Left forelimb (tissue), 1 donor: ENCODE data around the gene FNDC7.
"Not testable (repeated sequence)": the region's sequence is repeated elsewhere in the genome, so short reads cannot be mapped to it uniquely, and the experiment has no call there.

Experiments used
- DNase-seq: peaks from one replicate; pipeline ENCODE4 v3.0.0-alpha.2; 2018; ENCODE audit warnings: low spot score

The FNDC7 gene, protein sequence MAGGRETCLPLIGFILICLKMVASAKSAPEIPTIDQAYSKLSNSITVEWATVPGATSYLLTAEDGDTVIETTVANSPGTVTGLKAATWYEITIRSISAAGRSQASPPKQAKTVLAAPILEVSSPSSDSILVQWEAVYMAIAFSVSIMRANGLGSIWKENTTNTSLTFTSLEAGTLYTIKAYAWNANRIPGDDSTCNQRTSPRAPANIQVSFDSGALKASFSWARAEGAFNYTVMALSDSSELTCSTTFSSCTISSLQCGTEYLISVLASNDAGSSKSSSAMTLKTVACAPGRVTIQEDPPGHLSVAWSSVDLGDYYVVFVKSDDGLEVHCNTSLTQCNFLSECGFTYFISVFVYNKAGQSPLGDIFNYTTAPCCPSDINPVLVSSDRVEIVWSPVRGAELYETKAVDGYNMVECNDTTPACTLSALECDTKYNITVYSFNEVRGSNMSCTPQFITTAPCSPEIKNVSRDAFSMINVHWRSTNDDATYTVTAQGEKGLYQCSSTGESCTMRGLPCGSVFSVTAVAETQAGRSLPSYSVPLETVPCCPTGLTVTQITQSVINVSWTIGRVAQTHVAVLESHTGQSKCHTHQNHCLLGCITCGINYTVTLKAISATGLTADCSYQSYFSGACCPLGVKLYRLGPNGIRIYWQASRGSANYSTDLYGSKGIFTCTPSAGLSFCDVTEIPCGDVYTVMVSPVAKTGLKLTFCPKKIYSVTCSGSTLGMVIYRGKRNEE

DNA sequence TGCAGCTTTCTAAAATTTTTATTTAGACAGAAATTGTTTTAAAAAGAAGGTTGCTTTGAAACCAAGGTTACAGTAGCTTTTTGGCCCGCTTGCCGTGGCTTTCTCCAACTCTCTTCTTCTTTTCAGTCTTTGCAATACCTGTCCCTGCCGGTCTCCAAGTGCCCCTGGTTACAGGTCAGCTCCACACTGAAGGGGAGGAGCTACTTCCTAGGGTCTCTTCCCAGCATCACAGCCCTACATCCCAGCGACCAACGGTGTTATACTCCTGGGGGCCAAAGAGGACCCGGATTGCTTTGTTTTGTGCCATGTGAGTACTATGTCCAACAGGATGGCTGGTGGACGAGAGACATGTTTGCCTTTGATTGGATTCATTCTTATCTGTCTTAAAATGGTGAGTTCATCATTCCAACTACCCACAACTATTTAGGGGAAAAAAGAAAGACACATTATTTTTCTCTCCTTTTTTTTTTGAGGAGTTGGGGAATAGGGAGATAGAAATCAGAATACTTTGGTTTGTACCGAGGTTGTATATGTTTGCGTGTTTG, at the start of gene FNDC7:
FNDC7 (plus strand) TSS at position 303 of the 545 bp plus-strand sequence; CDS start at position 329, 26 bp downstream.
- DNase-seq, result no peak

DNA sequence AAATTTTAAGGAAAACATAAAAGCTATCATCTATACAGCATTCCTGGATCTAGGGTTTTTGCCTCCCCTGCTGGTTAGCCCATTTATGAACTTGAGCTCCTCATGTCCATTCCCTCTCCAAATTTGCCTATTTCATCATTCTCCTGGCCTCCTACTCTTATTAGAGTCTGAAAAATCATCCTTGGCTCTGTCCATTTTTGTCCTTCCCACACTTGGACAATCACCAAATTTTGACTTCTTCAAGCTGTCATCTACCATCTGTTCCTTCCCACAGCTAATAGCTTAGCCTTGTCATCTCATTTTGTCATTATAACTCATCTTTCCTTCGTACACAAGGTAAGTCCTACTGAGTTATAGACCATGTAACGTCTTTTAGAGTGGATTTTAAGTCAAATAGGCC, 49.6 kb upstream of the FNDC7 start:
- DNase-seq, result no peak

GRCh38 chr1:108664481-108664880, 48.2 kb upstream of the FNDC7 start:
- DNase-seq, result no peak

DNA sequence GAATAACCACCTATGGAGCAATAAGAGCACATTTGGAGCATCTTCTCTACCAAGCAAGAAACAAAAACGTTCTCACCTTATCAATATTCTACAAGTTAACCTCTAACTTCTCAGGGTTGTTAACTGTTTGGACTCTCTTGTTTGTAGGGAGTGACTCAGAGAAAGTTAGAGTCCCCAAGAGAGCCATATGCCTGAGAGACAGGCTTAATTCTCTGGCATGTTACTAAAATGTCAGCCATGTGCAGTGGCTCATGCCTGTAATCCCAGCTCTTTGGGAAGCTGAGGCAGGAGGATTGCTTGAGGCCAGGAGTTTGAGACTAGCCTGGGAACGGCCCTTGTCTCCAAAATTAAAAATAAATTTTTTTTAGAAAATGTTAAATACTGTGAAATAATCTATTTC, 47.6 kb upstream of the FNDC7 start:
- no peak for DNase-seq

DNA sequence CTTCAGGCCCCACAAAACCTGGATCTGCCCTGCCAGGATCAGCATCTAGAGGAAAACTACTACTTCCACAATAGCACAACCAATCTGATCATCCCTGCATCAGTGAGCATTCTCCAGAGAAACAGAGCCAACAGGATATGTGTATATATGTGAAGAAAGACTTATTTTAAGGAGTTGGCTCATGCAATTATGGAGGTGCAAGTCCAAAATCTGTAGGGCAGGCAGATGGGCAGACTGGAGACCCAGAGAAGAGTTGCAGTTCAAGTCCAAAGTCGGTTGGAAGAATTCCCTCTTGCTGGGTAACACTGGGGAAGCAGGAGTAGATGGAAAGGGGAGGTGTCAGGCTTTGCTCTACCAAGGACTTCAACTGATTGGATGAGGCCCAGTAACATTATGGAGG, 46.9 kb upstream of the FNDC7 start:
- DNase-seq, result no peak

DNA sequence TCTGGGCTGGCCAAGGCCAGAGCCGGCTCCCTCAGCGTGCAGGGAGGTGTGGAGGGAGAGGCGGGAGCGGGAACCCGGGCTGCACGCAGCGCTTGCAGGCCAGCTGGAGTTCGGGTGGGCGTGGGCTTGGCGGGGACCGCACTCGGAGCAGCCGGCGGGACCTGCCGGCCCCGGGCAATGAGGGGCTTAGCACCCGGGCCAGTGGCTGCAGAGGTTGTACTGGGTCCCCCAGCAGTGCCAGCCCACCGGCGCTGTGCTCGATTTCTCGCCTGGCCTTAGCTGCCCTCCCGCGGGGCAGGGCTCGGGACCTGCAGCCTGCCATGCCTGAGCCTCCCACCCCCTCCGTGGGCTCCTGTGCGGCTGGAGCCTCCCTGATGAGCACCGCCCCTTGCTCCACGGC, 45.3 kb upstream of the FNDC7 start:
- not testable (repeated sequence) for DNase-seq

- no peak for DNase-seq
Measured at GRCh38 chr1:108668777-108669176, 43.9 kb upstream of the FNDC7 start.

DNA sequence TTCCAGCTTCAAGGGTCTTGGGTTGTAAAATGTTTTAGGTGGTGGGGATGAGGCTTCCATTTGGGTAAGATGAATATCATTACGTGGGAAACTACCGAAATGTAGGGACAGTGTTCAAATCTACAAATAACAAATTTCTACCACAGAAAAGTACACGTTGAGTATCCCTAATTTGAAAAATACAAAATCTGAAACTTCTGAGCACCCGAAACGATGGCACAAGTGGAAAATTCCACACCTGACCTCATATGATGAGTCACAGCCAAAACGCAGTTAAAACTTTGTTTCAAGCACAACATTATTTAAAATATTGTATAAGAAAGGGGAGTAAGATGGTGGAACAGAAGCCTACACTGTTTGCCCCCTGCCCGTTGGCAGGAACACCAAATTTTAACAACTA, 43.0 kb upstream of the FNDC7 start:
- DNase-seq, result no peak

DNA sequence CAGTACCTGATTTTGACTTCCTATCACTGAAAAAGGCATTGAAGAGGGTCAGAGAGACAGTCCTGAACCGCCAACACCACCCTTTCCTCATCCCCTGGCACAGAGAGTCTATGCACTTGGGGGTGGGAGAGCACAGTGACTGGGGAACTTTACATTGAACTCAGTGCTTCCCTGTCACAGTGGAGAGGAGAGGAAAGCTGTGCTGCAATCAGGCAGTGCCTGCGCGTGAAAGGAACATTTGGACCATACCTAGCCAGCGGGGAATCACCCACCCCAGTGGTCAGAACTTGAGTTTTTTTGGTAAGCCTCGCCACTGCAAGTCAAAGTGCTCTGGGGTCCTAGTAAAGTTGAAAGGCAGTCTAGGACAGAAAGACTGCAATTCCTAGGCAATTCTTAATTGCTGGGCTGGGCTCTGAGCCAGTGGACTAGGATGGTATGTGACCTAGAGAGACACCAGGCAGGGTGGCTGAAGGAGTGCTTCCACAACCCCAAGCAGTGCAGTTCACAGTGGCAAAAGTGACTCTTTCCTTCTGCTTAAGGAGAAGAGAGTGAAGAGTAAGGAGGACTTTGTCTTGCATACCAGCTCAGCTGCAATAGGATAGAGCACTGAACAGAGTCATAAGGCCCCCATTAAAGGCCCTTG, 42.5 kb upstream of the FNDC7 start:
- no peak for DNase-seq

GRCh38 chr1:108671143-108671542, 41.6 kb upstream of the FNDC7 start:
- DNase-seq, result no peak

GRCh38 chr1:108678706-108679105, 34.0 kb upstream of the FNDC7 start:
- no peak for DNase-seq

GRCh38 chr1:108679586-108680213, 33.0 kb upstream of the FNDC7 start:
- DNase-seq, result no peak

- DNase-seq, result not testable (repeated sequence)
Measured at GRCh38 chr1:108681701-108682100, 31.0 kb upstream of the FNDC7 start.

DNA sequence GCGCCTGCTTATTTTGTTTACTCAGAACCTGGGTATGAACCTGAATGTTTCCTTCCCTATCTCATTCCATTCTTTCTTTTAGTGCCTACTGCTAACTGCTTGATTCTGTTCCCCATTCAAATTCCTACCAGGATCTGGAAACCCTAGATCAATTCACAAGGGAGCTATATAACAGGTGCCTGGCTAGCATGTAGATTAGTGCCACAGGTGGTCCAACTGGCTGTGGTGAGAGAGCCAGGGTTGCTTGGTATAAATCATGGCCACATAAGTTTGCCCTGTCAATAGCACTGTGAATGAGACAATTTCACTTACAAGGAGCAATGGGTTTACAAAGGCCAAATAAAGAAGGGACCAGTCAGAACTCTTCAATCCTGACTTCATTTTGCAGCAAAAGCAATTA, 27.2 kb upstream of the FNDC7 start:
- no peak for DNase-seq

- no peak for DNase-seq
Measured at GRCh38 chr1:108686614-108687313, 25.9 kb upstream of the FNDC7 start.

DNA sequence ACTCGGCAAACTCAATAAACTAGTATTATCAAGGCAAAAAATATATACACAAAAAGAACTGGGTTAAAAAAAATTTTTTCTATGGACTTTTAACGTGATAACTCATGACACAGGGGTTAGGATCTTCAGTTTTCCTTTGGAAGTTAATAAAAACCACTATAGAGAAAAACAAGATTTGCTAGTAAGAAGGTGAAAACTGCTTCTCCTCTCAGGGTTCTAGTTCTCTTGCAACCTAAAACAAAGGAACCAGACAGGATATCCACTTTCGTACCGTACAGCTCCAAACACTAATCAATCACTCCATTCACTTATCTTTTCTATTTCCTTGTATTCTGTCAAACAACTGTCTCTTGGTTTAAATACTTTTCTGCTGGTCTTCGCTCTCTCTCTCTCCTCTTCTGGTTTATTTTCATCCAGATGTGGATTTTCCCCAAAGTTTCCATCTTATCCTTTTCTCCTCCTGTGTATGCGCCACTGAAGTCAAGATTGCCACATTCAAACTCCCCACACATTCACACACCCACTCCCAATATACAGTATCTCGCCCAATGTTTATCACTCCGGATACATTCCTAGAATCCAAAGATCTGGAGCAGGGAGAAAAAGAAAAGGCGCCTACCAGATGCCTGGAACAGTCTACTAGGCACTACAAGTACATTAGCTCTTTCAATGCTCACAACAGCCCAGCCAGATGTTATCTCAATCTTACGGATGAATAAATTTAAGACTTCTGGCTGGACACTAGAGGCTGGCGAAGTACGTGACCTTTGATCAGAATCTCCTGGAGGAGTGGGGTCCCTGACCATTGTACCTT, 21.4 kb upstream of the FNDC7 start:
- DNase-seq, result no peak

DNA sequence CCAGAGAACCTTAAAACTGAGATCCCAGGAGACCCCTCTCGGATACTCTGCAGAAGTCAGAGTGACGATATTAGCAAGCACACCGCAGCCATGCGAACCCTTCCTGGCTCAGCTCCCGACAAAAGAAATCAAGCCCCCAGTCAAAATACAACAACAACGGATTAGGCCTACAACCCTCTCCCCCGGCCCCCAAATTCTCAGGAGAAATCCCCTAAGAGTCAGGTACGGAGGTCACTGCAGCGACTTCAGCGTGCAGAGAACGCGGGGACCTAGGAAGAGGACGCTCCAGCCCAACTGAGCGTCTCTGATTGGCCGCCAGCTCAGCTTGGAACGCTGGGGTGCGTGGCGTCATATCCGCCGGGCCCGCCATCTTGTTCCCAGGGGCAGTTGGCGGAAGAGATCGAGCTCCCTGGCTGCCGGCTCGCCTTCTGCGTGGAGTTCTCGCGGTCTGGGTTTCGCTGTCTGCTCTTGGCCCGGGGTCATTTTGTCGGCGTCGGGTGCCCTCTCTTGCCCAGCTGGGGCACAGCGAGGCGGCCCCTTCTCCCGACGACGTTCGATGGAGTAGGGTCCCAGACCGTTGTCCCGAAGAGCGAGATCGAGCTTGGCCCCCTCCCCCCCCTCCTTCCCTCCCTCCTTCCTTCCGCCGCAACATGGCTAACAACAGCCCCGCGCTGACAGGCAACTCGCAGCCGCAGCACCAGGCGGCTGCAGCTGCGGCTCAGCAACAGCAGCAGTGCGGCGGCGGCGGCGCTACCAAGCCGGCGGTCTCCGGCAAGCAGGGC, 20.6 kb upstream of the FNDC7 start, which contains the start of gene PRPF38B:
PRPF38B (plus strand) TSS at position 369 of the 782 bp plus-strand sequence; CDS start at position 651, 282 bp downstream.
- peak; percentile 98 for DNase-seq

- peak; percentile 67 for DNase-seq
Measured at GRCh38 chr1:108692724-108693655, 19.7 kb upstream of the FNDC7 start.
